ENCODE measurements around the gene SORL1-AS1.

The SORL1-AS1 gene

DNA sequence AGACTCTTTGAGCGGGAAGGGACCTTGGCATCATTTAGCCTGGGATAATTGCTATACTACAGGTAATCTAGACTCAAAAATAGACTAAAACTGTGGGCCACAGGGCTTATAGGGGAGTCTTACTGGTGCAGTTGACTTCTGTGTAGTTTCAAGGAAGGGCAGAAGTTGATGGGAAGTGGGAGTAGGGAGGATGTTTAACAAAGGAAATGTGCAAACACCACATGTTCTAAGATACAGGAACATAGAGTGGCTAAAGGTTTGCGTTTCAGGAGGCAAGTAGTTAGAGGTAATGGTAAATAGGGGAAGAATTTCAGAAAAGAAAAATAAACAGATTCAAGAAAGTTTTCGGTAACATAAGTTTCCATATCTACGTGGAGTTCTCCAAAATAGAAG is 15.1 kb downstream of the SORL1-AS1 start:
- no peak overlapping the region for H3K4me3 ChIP-seq
- H3K9me3 ChIP-seq, result no peaks in the 10 kb centered on the region
- TF ChIP-seq POLR2AphosphoS5 (IDR thresholded peaks at IDR 0.05), result no peak
- TF ChIP-seq POLR2A (IDR thresholded peaks at IDR 0.05), result no peak
- TF ChIP-seq, protein P1, sequence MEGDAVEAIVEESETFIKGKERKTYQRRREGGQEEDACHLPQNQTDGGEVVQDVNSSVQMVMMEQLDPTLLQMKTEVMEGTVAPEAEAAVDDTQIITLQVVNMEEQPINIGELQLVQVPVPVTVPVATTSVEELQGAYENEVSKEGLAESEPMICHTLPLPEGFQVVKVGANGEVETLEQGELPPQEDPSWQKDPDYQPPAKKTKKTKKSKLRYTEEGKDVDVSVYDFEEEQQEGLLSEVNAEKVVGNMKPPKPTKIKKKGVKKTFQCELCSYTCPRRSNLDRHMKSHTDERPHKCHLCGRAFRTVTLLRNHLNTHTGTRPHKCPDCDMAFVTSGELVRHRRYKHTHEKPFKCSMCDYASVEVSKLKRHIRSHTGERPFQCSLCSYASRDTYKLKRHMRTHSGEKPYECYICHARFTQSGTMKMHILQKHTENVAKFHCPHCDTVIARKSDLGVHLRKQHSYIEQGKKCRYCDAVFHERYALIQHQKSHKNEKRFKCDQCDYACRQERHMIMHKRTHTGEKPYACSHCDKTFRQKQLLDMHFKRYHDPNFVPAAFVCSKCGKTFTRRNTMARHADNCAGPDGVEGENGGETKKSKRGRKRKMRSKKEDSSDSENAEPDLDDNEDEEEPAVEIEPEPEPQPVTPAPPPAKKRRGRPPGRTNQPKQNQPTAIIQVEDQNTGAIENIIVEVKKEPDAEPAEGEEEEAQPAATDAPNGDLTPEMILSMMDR (IDR thresholded peaks at IDR 0.05), result no peak
- no peak overlapping the region for H3K27ac ChIP-seq
- 72% methylated on average over 4 of the region's 4 CpGs for WGBS
- no peak for DNase-seq (ENCODE audit: low spot score)
- no peaks in the 10 kb centered on the region for H3K4me1 ChIP-seq (replicated peaks)
- H3K27me3 ChIP-seq (replicated peaks; ENCODE audit: insufficient read depth), result no peaks in the 10 kb centered on the region
- intact Hi-C loops (cut with DNase I), result no loop called here
- H3K36me3 ChIP-seq, result no peaks in the 10 kb centered on the region

DNA sequence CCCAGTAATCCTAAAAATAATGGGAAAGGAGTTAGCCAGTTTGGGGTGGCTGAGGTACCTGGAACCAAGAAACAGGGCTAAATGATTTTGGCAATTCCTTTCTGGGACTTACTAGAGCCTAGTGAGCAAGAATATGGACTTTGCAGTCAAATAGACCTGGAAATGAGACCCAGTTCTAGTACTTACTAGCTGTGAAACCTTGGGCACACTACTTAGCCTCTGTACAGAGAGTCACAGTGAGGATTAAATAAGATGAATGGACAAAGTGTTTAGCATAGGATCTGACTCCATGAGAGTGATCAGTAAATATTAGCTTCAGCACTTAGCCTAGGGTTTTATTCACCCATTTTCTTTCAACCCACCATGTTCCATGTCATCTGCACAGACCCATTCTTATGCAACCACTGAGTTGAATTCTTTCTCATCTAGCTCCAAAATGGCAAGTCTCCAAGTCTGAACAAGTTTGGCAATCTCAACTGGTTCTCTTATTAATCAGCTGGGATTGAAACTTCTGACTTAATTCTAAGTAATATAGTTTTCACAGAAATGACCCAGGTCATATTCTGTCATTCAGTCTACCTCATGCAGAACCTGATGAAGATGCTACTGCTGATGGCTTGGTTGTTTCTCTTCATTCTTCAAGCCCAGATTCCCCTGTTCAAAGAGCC is 15.6 kb downstream of the SORL1-AS1 start:
- no peak overlapping the region for H3K27ac ChIP-seq
- no peak for DNase-seq (ENCODE audit: low spot score)
- intact Hi-C loops (cut with DNase I), result no loop called here
- H3K27me3 ChIP-seq (replicated peaks; ENCODE audit: insufficient read depth), result no peaks in the 10 kb centered on the region
- H3K36me3 ChIP-seq, result no peaks in the 10 kb centered on the region
- H3K4me1 ChIP-seq (replicated peaks), result no peaks in the 10 kb centered on the region
- no peaks in the 10 kb centered on the region for H3K9me3 ChIP-seq
- no peak overlapping the region for H3K4me3 ChIP-seq
- TF ChIP-seq POLR2A (IDR thresholded peaks at IDR 0.05), result no peak
- TF ChIP-seq, protein P1 (IDR thresholded peaks at IDR 0.05), result no peak

DNA sequence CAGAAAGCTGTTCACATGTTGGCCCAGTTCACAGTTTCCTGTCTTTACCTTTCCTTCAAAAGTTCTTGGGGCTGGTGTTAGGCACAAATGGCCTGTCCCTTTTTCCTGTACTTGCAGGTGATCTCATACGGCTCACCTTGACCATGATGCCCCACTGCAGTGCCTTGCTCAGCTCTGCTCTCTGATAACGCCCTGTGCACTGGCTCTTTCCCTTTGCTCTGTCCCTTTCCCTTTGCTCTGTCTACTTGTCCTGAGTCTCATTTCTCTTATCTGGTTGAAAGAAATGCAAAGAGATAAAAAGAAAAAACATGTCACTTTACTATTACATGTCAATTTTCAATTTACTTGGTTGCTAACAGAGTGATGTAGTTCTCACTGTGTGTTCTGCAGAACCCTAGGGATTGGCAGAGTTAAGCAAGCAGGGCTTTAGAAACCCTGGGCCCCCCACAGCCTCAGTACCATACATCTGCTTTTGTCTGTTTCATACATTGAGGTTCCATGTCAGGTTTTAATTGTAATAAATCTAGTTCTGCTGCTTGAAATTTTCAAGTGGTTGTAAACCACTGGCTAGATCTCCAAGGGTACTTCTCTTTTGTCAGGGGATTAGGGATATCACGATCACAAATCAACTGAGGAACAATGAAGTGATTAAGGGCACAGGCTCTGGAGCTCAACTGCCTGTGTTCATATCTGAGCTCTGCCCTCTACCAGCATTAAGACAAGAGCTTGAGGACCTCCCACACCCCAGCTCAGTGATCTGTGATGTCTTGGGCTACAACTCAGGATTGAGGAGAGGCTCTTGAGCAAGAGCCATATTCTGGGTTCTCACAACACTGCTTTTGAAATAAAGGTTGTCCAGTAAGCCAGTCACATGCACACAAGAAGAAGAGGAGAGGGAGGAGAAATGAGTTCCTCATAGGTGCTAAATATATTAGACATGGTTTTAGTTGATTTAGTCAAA is 16.9 kb downstream of the SORL1-AS1 start:
- H3K9me3 ChIP-seq, result no peaks in the 10 kb centered on the region
- H3K27me3 ChIP-seq (replicated peaks; ENCODE audit: insufficient read depth), result no peaks in the 10 kb centered on the region
- no peak for DNase-seq (ENCODE audit: low spot score)
- TF ChIP-seq POLR2AphosphoS5 (IDR thresholded peaks at IDR 0.05) (no peak), POLR2A (IDR thresholded peaks at IDR 0.05) (no peak)
- TF ChIP-seq, protein P1 (IDR thresholded peaks at IDR 0.05), result no peak
- WGBS, result 88% methylated on average over 3 of the region's 3 CpGs
- no peak overlapping the region for H3K27ac ChIP-seq
- H3K36me3 ChIP-seq, result no peaks in the 10 kb centered on the region
- H3K4me1 ChIP-seq (replicated peaks), result no peaks in the 10 kb centered on the region
- intact Hi-C loops (cut with DNase I), result no loop called here
- H3K4me3 ChIP-seq, result no peak overlapping the region

DNA sequence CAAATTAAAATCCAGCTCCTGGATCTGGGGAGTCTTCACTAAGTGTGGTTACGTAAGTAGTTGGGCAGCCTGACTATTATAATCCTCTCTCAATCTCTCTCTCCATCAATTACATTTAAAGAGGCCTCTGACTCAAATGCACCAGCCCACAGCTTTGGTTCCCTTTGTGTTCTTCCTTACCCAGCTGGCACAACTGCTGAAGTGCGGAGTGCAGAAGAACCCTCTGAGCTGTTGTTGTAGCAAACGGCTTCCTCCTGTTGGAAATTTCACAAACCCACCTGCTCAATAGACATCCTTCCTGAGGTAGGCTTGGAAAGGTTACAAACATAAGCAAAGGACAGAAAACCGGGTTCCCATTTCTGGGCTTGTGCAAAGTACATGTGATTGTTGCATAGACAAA is 17.6 kb downstream of the SORL1-AS1 start:
- 56% methylated on average over 4 of the region's 4 CpGs for WGBS
- TF ChIP-seq POLR2AphosphoS5 (IDR thresholded peaks at IDR 0.05) (no peak), POLR2A (IDR thresholded peaks at IDR 0.05) (no peak)
- TF ChIP-seq, protein P1 (IDR thresholded peaks at IDR 0.05), result no peak

More for the DNA sequence above, 17.6 kb downstream of the SORL1-AS1 start:
- no peak for DNase-seq (ENCODE audit: low spot score)
- Histone ChIP-seq H3K36me3 (no peaks in the 10 kb centered on the region), H3K27ac (no peak overlapping the region), H3K9me3 (no peaks in the 10 kb centered on the region), H3K27me3 (replicated peaks; ENCODE audit: insufficient read depth) (no peaks in the 10 kb centered on the region), H3K4me1 (replicated peaks) (no peaks in the 10 kb centered on the region), H3K4me3 (no peak overlapping the region)
- intact Hi-C loops (cut with DNase I), result no loop called here
